ENCODE results near the gene TIAM1.

Gene TIAM1

DNA sequence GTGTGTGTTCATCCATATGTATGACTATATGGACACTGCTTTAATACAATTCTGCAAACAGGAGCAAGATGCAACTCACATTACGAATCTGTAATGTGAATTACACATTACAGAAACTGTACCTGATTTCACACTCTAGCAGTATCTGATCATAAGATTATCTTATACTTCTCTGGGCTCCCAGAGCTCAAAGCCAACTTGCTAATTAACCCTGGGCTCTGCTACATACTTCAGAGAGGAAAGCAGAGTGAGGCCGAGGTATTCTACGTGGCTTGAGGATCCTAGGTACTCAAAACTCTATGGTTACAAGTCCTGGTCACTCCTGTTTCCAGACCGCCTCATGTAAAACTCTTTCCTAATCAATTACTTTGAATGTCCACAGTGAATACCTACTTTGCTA is 156.6 kb downstream of the TIAM1 start:
- H3K4me3 ChIP-seq (ENCODE audit: low read depth, low read length) = no peak overlapping the region

DNA sequence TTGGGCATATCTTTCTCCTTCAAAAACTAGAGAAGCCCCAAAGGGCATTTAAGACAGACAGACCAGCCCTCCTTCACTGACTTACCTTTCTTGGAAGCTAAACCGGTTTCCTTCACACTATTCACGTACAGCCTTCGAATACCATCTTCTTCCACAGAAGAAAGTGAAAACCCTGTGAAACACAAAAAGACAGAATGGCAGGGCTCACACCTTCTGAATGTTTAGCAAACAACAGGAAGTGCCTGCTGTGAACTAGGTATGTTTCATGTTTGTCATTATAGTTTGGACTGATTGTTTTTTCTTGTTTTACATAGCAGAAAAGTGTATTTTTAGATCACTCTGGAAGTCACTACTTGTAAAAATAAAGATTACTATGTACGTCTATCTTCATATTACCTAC is 157.1 kb downstream of the TIAM1 start:
- TF ChIP-seq, protein P1, sequence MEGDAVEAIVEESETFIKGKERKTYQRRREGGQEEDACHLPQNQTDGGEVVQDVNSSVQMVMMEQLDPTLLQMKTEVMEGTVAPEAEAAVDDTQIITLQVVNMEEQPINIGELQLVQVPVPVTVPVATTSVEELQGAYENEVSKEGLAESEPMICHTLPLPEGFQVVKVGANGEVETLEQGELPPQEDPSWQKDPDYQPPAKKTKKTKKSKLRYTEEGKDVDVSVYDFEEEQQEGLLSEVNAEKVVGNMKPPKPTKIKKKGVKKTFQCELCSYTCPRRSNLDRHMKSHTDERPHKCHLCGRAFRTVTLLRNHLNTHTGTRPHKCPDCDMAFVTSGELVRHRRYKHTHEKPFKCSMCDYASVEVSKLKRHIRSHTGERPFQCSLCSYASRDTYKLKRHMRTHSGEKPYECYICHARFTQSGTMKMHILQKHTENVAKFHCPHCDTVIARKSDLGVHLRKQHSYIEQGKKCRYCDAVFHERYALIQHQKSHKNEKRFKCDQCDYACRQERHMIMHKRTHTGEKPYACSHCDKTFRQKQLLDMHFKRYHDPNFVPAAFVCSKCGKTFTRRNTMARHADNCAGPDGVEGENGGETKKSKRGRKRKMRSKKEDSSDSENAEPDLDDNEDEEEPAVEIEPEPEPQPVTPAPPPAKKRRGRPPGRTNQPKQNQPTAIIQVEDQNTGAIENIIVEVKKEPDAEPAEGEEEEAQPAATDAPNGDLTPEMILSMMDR (IDR thresholded peaks at IDR 0.05; ENCODE audit: low read depth, low read length) = no peak
- H3K4me3 ChIP-seq (ENCODE audit: low read depth, low read length) = no peak overlapping the region

More for the DNA sequence above, 156.6 kb downstream of the TIAM1 start:
- TF ChIP-seq, protein P1 (IDR thresholded peaks at IDR 0.05; ENCODE audit: low read depth, low read length) = no peak

DNA sequence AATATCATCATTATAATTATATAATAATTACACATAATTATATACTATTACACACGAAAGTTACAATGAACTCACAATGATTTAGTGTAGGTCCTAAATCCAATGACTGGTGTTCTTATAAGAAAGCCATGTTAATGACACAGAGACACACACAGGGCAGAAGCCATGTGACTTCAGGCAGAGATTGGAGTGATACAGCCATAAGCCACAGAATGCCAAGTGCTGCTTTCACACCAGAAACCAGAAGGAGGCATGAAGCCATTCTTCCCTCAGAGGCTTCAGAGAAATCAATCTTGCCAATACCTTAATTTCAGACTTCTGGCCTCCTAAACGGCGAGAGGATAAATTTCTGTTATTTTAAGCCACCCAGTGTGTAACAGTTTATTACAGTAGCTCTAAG is 158.4 kb downstream of the TIAM1 start:
- no peak overlapping the region for H3K4me3 ChIP-seq (ENCODE audit: low read depth, low read length)
- TF ChIP-seq, protein P1 (IDR thresholded peaks at IDR 0.05; ENCODE audit: low read depth, low read length) = no peak

- TF ChIP-seq, protein P1 (IDR thresholded peaks at IDR 0.05; ENCODE audit: low read depth, low read length) = no peak
- no peak overlapping the region for H3K4me3 ChIP-seq (ENCODE audit: low read depth, low read length)
Observed at GRCh38 chr21:31184876-31185275, 159.2 kb downstream of the TIAM1 start.

GRCh38 chr21:31184459-31184858 is 159.6 kb downstream of the TIAM1 start:
- TF ChIP-seq, protein P1 (IDR thresholded peaks at IDR 0.05; ENCODE audit: low read depth, low read length) = no peak
- H3K4me3 ChIP-seq (ENCODE audit: low read depth, low read length) = no peak overlapping the region

DNA sequence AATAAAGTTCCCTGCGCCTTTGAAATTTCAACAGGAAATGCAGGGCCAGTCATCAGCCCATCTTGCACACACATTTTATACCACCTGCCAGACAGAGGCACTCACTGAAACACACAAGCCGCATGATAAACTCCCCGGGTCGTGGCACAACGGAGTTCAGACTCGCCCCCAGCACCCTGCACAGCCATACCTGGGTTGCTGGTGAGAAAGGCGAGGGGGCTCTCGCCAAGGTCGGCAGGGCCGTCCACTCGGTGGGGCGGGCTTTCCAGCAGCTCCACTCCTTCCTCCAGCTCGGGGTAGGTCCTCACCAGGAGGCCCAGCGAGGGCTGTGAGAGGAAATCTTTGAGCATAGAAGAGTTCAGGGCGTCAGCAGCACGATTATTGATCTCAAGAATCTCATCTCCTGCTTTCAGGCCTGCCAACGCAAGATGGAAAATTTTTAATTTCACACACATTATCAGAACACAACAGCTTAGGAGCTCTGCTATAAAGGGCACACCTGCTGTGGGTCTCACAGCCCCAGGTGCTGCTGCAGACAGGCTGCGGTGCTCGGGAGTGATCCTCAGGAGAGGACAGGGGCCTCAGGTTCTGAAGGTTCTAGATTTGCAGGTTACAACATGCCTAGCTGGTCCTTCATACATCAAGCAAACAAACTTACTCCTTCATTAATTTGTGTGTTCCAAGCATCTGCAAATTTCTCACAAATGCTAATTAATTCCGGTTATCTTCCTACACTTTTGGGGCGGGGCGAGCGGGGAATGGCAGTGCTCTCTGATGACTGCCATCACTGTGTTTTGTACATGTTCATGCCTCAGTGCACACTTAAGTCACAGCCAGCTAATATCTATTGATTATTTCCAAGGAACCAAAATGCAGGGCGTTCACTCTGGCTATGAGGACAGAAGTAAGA is 161.6 kb downstream of the TIAM1 start:
- TF ChIP-seq, protein P1 (IDR thresholded peaks at IDR 0.05; ENCODE audit: low read depth, low read length) = no peak
- H3K4me3 ChIP-seq (ENCODE audit: low read depth, low read length) = no peak overlapping the region

- no peak overlapping the region for H3K4me3 ChIP-seq (ENCODE audit: low read depth, low read length)
- TF ChIP-seq, protein P1 (IDR thresholded peaks at IDR 0.05; ENCODE audit: low read depth, low read length) = no peak
Observed at GRCh38 chr21:31181082-31181750, 162.8 kb downstream of the TIAM1 start.

All from WI38 (cell line).